Osteoblast (primary cell): ENCODE results near the gene GNMT. TPM values are rescaled to one million over a fixed set of nuclear protein-coding genes. Genes with fewer than 3 reads are reported as not detected.
A peak's percentile ranks its signal among the peaks of the same experiment; 100 is the strongest.

Experiments
- DNase-seq: peaks from one replicate; pipeline ENCODE4 v3.0.0; 2011; ENCODE audit warnings: low spot score, mixed read lengths; ENCODE audit not compliant: insufficient read length; ENCODE audit errors: missing footprints
- H2AFZ ChIP-seq: 2 replicates; pipeline ENCODE4 v1.6.0; 2011; ENCODE audit warnings: mild to moderate bottlenecking, low read length
- H3K27ac ChIP-seq: 2 replicates; pipeline ENCODE4 v1.5.1; 2011; ENCODE audit warnings: mild to moderate bottlenecking, low read depth, low read length, moderate library complexity
- H3K27me3 ChIP-seq: 2 replicates; pipeline ENCODE4 v1.6.0; 2012; ENCODE audit warnings: mild to moderate bottlenecking, control low read depth, inconsistent platforms, low read length, moderate library complexity; ENCODE audit not compliant: insufficient read depth
- H3K36me3 ChIP-seq: 2 replicates; pipeline ENCODE4 v1.5.1; 2011; ENCODE audit warnings: mild to moderate bottlenecking, low read length, control low read depth, moderate library complexity; ENCODE audit not compliant: insufficient read depth
- H3K4me1 ChIP-seq: 2 replicates; pipeline ENCODE4 v1.5.1; 2011; ENCODE audit warnings: mild to moderate bottlenecking, low read length, control low read depth, moderate library complexity; ENCODE audit not compliant: insufficient read depth
- H3K4me2 ChIP-seq: 2 replicates; pipeline ENCODE4 v1.6.0; 2011; ENCODE audit warnings: mild to moderate bottlenecking, low read length; ENCODE audit not compliant: insufficient read depth
- H3K4me3 ChIP-seq: fragments of 200-600 bp; sonication (generic); 3 replicates; pipeline ENCODE4 v1.5.1; 2012; ENCODE audit warnings: mild to moderate bottlenecking, low read length, inconsistent platforms; ENCODE audit not compliant: insufficient read depth
- H3K79me2 ChIP-seq: 2 replicates; pipeline ENCODE4 v1.6.0; 2012; ENCODE audit warnings: mild to moderate bottlenecking, low read length, control low read depth, inconsistent platforms; ENCODE audit not compliant: insufficient read depth
- H3K9me3 ChIP-seq: 2 replicates; pipeline ENCODE4 v1.5.1; 2011; ENCODE audit warnings: low read depth, low read length, control low read depth
- H4K20me1 ChIP-seq: 2 replicates; pipeline ENCODE4 v1.6.0; 2012; ENCODE audit warnings: mild to moderate bottlenecking, low read length, control low read depth; ENCODE audit not compliant: insufficient read depth
- CTCF ChIP-seq: IDR thresholded peaks from 2 replicates; pipeline ENCODE4 v1.5.1; 2011; ENCODE audit warnings: mild to moderate bottlenecking, low read depth, low read length, moderate library complexity; ENCODE audit errors: extremely low read depth
- total RNA-seq: library from RNA; depleted of rRNA; stranded (reverse); fragments of >200 nt; gene quantifications from 2 replicates; pipeline ENCODE4 v1.2.3, GENCODE V29; 2012

Gene GNMT
- total RNA-seq, 1 donor = 0.72 TPM

- Histone ChIP-seq H3K79me2 (peaks cover 38% of the 10 kb centered on the region), H3K9me3 (no peaks in the 10 kb centered on the region), H3K27me3 (no peaks in the 10 kb centered on the region), H4K20me1 (peaks cover 3% of the 10 kb centered on the region), H3K36me3 (peaks cover under 1% of the 10 kb centered on the region), H3K4me2 (peak within 1 kb of the TSS; percentile 91), H3K4me3 (peak within 1 kb of the TSS; percentile 88), H3K4me1 (peaks cover 12% of the 10 kb centered on the region), H2AFZ (peak within 1 kb of the TSS; percentile 94), H3K27ac (peak within 1 kb of the TSS; percentile 91)
- no peak for TF ChIP-seq CTCF
- DNase-seq = peak; percentile 99
Measured at GRCh38 chr6:42928986-42929820, 31.4 kb upstream of the GNMT start, which contains the start of gene CNPY3. Gene CNPY3, plus strand, starts transcription at chr6:42929480. Its CDS starts 91 bp downstream, at chr6:42929571.

- H3K79me2 ChIP-seq = peaks cover 41% of the 10 kb centered on the region
- peak overlapping the region; percentile 91 for H3K27ac ChIP-seq
- peaks cover 12% of the 10 kb centered on the region for H3K4me1 ChIP-seq
- H3K4me3 ChIP-seq = peak overlapping the region; percentile 88
- DNase-seq = peak; percentile 87
- H3K36me3 ChIP-seq = peaks cover 7% of the 10 kb centered on the region
- H4K20me1 ChIP-seq = peaks cover 3% of the 10 kb centered on the region
- no peaks in the 10 kb centered on the region for H3K9me3 ChIP-seq
- H3K4me2 ChIP-seq = peak overlapping the region; percentile 91
- H3K27me3 ChIP-seq = no peaks in the 10 kb centered on the region
- peak overlapping the region; percentile 94 for H2AFZ ChIP-seq
- no peak for TF ChIP-seq CTCF
Measured at GRCh38 chr6:42929821-42930360, 30.7 kb upstream of the GNMT start.

- Histone ChIP-seq H3K9me3 (no peaks in the 10 kb centered on the region), H3K4me3 (no peak overlapping the region), H4K20me1 (peaks cover 3% of the 10 kb centered on the region), H3K27me3 (no peaks in the 10 kb centered on the region), H2AFZ (no peak overlapping the region), H3K36me3 (peaks cover 17% of the 10 kb centered on the region), H3K27ac (no peak overlapping the region), H3K79me2 (peaks cover 46% of the 10 kb centered on the region), H3K4me1 (peaks cover 12% of the 10 kb centered on the region), H3K4me2 (no peak overlapping the region)
- DNase-seq = peak; percentile 13
- no peak for TF ChIP-seq CTCF
Measured at GRCh38 chr6:42932412-42932811, 28.1 kb upstream of the GNMT start.

GRCh38 chr6:42933205-42933604, 27.3 kb upstream of the GNMT start:
- Histone ChIP-seq H3K27me3 (no peaks in the 10 kb centered on the region), H2AFZ (no peak overlapping the region), H3K9me3 (no peaks in the 10 kb centered on the region), H3K4me3 (no peak overlapping the region), H3K36me3 (peaks cover 21% of the 10 kb centered on the region), H3K27ac (no peak overlapping the region), H3K79me2 (peaks cover 46% of the 10 kb centered on the region), H3K4me2 (no peak overlapping the region), H3K4me1 (peaks cover 12% of the 10 kb centered on the region), H4K20me1 (peaks cover 6% of the 10 kb centered on the region)
- TF ChIP-seq CTCF = no peak
- DNase-seq = no peak
